Measurements from ENCODE around the gene POU6F1. TPM values are rescaled to one million over a fixed set of nuclear protein-coding genes. Genes with fewer than 3 reads are reported as not detected.
A peak's percentile ranks its signal among the peaks of the same experiment; 100 is the strongest.

Gene POU6F1
- total and polyA plus RNA-seq, 9 of the 15 experiments (the other 6 are each of a cell fraction or from before 2014, with no cell fraction given) = 0.14 to 3.3 (median 1.1) TPM

DNA sequence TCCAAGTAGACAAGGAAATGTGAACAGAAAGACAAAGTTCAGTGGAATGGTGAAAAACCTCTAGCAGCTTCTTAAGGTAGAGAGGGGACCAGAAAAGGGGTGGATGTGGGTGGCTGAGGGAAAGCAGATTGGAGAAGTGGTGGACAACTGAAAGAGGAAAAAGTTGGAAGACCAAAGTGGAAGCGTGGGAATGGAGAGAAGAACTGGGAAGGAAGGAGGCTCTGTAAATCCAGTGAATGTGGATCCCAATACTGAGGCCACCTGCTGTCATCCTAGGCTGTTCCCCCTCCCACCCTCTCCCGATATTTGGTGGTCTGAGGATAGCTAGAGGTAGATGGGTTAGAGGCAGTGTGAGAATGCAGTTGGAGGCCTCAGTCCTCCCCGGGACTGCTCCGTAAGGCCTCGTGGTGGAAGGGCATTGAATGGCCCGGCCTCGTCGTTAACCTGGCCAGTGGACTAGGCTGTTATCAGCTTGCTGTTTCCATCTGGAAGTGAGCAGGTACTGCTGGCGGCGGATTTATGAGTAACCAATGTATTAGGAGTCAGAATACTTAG is 822 bp upstream of the POU6F1 start (continued):
- TF ChIP-seq, protein P1, sequence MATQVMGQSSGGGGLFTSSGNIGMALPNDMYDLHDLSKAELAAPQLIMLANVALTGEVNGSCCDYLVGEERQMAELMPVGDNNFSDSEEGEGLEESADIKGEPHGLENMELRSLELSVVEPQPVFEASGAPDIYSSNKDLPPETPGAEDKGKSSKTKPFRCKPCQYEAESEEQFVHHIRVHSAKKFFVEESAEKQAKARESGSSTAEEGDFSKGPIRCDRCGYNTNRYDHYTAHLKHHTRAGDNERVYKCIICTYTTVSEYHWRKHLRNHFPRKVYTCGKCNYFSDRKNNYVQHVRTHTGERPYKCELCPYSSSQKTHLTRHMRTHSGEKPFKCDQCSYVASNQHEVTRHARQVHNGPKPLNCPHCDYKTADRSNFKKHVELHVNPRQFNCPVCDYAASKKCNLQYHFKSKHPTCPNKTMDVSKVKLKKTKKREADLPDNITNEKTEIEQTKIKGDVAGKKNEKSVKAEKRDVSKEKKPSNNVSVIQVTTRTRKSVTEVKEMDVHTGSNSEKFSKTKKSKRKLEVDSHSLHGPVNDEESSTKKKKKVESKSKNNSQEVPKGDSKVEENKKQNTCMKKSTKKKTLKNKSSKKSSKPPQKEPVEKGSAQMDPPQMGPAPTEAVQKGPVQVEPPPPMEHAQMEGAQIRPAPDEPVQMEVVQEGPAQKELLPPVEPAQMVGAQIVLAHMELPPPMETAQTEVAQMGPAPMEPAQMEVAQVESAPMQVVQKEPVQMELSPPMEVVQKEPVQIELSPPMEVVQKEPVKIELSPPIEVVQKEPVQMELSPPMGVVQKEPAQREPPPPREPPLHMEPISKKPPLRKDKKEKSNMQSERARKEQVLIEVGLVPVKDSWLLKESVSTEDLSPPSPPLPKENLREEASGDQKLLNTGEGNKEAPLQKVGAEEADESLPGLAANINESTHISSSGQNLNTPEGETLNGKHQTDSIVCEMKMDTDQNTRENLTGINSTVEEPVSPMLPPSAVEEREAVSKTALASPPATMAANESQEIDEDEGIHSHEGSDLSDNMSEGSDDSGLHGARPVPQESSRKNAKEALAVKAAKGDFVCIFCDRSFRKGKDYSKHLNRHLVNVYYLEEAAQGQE (IDR thresholded peaks at IDR 0.05; ENCODE audit: borderline replicate concordance) = no peak
- TF ChIP-seq, protein P1 (CRISPR knock-in tag; IDR thresholded peaks at IDR 0.05; ENCODE audit: low read depth) = no peak
- TF ChIP-seq DACH1 (IDR thresholded peaks at IDR 0.05; ENCODE audit: partially characterized antibody) (no peak), IRF2 (CRISPR knock-in tag; IDR thresholded peaks at IDR 0.05) (no peak), USF1 (CRISPR knock-in tag; IDR thresholded peaks at IDR 0.05) (no peak), ZNF444 (CRISPR knock-in tag; IDR thresholded peaks at IDR 0.05) (no peak), YY1 (IDR thresholded peaks at IDR 0.05; ENCODE audit: borderline replicate concordance in 1 of 3, control insufficient read depth in 1 of 3, extremely low read depth in 1 of 3, insufficient read depth in 3 of 3, insufficient read length in 1 of 3, insufficient replicate concordance in 2 of 3, low read depth in 1 of 3, low read length in 2 of 3) (peak in 1 of 3 experiments; percentile 28), TBP (optimal IDR thresholded peaks at IDR 0.05; ENCODE audit: low read depth, low read length) (peak; percentile 51), NFE2L1 (tag; IDR thresholded peaks at IDR 0.05; ENCODE audit: borderline replicate concordance, low read depth) (no peak), ZFX (CRISPR knock-in tag; IDR thresholded peaks at IDR 0.05) (peak; percentile 85), MAZ (CRISPR knock-in tag; conservative IDR thresholded peaks at IDR 0.05 in 1 of 2, IDR thresholded peaks at IDR 0.05 in 1 of 2) (no peak; a peak in 1 of 4 replicates), ZEB2 (IDR thresholded peaks at IDR 0.05) (0 out of 2 replicates have a peak, but pooled peaks have one; percentile 38), GATAD2B (IDR thresholded peaks at IDR 0.05; ENCODE audit: borderline replicate concordance) (no peak), FOSL1 (tag; conservative IDR thresholded peaks at IDR 0.05) (no peak), MTF1 (CRISPR knock-in tag; IDR thresholded peaks at IDR 0.05; ENCODE audit: borderline replicate concordance) (no peak), CEBPB (tag; IDR thresholded peaks at IDR 0.05) (no peak), EP400 (IDR thresholded peaks at IDR 0.05) (no peak; the same call in none of the 2 replicates), CBX1 (IDR thresholded peaks at IDR 0.05; ENCODE audit: low read depth) (no peak)
- TF ChIP-seq, protein P2, sequence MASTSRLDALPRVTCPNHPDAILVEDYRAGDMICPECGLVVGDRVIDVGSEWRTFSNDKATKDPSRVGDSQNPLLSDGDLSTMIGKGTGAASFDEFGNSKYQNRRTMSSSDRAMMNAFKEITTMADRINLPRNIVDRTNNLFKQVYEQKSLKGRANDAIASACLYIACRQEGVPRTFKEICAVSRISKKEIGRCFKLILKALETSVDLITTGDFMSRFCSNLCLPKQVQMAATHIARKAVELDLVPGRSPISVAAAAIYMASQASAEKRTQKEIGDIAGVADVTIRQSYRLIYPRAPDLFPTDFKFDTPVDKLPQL (IDR thresholded peaks at IDR 0.05; ENCODE audit: extremely low read depth, insufficient read length) = no peak

All from K562 (cell line).